NCI-H1092 treated with DMSO at 0.1 percent for 48 hours (cell line): Measurements from ENCODE around the gene ERI2.

Source experiments
- DNase-seq: peaks from one replicate; lab custom pipeline; 2025; lab: John Stamatoyannopoulos, UW

Gene ERI2, protein sequence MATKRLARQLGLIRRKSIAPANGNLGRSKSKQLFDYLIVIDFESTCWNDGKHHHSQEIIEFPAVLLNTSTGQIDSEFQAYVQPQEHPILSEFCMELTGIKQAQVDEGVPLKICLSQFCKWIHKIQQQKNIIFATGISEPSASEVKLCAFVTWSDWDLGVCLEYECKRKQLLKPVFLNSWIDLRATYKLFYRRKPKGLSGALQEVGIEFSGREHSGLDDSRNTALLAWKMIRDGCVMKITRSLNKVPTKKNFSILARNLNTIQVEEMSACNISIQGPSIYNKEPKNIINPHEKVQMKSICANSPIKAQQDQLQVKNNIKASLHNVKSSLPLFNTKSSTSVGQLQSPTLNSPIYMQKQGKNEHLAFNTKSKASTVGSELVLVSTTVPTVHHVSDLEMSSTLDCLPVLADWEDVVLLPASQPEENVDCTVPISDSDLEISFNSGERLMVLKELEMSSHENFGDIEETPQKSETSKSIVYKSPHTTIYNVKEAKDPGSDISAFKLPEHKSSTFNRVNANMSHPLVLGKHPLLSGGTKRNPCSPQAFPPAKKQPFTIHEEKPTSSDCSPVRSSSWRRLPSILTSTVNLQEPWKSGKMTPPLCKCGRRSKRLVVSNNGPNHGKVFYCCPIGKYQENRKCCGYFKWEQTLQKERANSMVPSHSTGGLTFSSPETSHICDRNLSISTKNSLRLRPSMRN

DNA sequence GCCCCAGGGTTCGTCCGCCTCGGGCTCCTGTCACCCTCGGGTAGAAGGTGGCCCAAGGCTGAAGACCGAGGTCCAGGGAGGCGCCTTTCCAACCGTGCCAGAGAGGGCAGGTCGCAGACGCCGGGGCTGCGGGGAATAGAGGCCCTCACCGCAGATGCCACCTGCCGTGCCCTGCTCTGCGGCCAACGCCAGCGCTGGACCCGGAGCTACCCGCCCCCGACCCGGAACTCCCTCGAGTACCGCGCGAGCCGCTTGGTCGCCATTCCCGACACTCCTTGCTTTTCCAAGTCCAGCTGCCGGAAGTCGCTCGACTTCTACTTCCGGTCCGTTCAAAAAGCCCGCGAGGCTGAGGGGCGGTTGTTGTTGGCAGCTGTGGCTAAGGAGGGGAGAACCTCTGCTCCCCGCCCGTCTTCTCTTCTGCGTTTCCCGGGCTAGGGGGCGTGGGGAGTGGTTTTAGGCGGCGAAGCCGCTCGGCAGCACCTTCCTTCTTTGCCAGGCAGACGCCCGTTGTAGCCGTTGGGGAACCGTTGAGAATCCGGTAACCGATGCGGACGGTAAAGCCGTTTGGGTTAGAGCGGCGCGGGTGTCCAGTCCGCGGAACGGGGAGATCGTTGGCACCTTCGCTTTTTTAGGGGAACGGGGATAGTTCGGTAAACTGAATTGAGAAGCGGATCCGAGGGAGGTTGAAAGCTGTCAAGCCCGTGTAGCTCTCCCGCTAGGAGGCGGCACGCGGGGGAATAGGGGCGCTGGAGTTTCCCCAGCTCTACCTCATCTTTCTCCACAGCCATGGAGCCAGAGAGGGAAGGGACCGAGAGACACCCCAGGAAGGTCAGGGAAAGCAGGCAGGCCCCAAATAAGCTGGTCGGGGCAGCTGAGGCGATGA lies at the start of gene ERI2, which contains the start of gene REXO5:
ERI2 (minus strand) TSS at position 305 of the 883 bp plus-strand sequence; CDS start at position 263, 42 bp downstream.
REXO5 (plus strand) TSS at position 360 of the 883 bp plus-strand sequence; CDS start at position 787, 427 bp downstream.
- peak; percentile 96 for DNase-seq

DNA sequence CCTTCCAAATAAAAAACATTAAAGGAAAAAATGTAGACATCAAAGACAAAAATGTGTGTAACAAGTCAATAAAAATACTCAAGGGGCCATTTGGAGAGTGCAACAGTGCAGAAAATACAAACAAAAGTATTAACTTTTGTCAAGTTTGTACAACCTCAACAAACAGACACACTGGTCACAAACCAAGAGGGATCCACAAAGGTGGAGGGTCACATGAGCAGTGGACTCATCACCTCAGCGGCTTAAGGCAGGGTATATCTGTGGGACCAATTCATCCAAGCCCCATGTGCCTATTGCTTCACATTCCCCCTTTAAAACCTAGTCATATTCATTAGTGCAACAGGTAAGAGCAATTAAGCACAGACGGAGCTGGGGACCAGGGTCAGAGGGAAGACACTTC lies 48.7 kb upstream of the ERI2 start:
- no peak for DNase-seq

DNA sequence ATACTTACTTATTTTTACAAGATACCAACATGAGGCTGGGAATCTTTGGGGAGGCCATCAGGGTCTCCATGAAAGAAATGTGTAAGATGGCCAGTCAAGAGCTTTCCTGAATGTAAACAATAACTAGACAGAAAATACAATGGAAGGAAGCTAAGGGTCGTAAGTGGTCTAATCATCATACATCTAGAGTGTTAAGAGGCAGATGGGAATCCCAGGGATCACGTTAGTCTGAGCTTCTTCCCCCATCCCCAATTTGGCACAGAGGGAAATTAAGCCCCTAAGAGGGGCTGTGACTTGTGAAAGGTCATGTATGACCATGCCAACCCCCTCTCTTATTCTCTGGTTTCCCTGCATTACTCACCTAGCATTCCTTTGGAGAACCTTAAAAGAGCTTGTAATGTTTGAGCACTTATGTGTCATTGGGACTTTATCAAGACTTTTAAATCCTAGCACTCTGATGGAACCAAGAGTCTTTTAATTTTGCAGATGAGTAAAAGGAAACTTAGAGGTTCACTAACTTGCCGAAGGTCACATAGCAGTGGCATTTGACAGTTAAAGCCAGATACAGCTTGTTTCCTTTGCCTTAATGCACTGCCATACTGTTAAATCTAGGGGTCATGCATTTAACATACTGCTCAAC lies 47.8 kb upstream of the ERI2 start:
- no peak for DNase-seq

DNA sequence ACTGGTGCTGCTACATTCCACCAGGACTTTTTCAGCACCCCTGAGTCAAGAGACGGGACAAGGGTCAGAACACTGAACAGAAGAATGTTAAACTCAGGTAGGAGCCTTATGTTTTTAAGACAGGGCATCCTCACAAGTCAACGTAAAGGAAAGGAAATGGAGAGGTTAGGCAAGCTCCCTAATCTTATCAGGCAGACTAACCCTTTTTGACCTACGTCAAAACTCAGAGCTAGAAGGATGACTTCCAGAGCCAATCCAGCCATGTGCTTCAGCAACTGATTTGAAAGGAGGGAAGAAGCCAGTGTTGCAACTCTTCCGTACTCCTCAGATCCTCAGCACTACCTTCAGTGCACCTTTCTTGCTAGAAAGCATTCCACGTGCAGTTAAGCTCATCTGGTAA lies 46.9 kb upstream of the ERI2 start:
- no peak for DNase-seq

GRCh38 chr16:20851601-20852000 lies 45.3 kb upstream of the ERI2 start:
- no peak for DNase-seq

DNA sequence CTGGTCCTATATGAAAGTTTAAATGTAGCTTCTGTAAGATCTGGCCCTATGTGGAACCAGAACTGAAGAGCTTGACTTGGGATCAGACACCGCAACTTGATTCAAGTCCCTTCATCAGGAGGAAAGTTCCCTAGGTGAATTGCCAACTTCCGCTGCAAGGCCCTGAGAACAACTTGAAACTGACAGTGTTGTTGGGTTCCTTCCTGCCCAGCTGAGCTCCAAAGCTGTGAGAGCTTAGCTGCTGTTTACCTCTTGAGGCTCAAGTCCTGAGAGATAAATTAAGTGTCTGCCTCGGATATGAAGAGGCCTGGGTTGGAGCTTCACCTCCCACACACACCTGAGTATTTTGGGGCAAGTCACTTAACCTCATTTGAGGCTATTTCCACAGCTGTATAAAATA lies 44.7 kb upstream of the ERI2 start:
- DNase-seq = no peak

DNA sequence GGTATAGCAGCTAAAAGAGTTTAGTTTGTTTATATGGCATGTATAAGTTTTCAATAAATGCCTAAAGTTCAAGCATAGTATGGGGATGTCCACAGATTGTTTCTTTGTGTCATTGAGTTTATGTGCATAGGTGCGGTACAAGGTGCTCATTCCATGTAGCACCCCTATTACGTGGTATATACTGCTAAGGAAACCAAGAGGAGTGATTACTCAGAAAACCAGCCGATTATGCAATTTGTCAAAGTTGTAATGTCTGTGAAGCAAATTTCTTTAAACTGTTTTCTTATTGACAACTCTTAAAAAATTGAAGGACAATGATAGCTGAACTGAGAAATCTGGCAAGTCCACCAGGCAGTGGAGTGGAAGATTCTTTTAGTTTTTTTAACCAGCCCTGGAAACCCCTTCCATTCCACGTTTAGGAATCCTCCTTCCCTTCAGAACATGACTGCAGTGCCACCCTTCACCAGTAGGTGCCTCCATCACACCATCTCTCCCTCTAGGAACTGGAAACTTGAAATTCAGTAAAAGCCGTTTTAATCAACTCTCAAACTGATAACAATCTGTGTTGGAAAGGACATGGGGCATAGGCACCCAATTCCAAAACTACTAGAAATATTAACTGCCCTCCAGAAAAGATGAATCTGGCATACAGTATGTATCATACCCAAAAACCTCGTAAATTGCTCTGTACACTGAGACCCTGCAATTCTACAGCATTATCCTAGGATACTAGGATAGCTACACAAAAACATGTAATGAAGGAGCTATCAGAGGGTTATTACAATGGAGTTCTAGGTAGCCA lies 43.5 kb upstream of the ERI2 start:
- DNase-seq = peak; percentile 51

DNA sequence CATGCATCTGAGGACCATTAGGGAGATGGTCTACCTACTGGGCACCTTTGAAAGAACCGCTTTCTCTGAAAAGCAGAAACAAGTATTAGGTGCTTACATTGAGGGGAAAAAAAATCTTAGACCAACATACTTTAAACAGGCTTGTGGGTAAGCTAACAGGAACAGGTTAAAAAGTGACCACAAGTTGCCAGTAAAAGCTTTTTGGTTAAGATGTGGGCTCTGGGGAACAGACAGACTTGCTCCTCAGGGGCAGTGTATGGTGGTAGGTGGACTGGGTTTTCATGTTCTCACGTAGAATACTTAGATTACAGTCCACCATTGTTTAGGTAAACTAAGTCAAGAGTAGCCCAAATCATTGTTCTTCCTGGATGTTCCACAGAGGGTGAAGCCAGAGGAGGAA lies 41.3 kb upstream of the ERI2 start:
- DNase-seq = no peak

- no peak for DNase-seq
These were observed 40.3 kb upstream of the ERI2 start for GRCh38 chr16:20846551-20846950.

DNA sequence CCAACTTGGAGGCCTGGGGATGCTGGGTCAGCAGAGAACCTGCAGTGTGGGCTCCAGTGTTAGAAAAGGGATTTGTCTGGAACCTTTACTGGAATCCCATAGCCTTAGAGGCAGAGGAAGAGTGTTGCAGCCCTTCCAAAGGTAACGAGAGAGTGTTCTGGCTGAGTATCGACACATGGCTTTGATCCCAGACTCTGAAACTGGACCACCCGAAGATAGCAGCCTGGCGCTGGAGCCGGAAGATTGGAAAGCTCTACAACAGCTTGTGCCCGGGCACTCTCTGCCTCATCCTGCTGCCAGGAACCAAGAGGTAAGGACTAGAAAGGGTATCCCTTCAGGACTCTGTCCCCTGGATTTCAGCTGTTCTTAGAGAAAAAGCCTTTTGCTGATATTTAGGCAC lies 39.8 kb upstream of the ERI2 start:
- DNase-seq = no peak

DNA sequence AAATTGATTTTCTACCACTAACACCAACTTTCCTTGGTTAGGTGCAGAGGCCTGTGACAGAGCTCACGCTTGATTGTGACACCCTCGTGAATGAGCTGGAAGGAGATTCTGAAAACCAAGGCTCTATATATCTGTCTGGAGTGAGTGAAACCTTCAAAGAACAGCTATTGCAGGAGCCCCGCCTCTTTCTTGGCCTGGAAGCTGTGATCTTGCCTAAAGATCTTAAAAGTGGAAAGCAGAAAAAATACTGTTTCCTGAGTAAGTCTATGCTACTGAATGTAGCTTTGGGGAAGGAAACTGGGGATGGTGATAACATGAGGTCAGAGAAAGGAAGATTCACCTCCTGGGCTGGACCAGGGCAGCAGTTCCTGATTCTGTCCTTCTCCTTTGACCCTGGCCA lies 38.3 kb upstream of the ERI2 start:
- no peak for DNase-seq

GRCh38 chr16:20844054-20844453 lies 37.8 kb upstream of the ERI2 start:
- DNase-seq = no peak

DNA sequence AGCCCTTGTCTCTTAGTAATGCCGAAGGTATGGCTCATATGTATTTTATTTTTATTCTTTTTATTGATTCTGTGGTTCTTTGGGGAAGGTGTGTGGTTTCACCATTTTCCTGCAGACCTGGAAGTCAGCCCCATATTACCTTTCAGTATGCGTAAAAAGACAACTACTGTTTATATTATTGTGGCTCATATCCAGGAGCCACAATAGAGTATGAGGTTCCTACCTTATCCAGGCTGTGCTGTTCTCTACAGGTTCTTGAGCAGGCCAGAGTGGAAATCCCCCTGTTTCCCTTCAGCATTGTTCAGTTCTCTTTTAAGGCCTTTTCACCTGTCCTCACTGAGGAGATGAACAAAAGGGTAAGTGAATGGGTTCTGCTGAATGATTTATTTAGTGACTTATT lies 33.2 kb upstream of the ERI2 start:
- no peak for DNase-seq

- DNase-seq = no peak
These were observed 32.0 kb upstream of the ERI2 start for GRCh38 chr16:20838240-20838639.

DNA sequence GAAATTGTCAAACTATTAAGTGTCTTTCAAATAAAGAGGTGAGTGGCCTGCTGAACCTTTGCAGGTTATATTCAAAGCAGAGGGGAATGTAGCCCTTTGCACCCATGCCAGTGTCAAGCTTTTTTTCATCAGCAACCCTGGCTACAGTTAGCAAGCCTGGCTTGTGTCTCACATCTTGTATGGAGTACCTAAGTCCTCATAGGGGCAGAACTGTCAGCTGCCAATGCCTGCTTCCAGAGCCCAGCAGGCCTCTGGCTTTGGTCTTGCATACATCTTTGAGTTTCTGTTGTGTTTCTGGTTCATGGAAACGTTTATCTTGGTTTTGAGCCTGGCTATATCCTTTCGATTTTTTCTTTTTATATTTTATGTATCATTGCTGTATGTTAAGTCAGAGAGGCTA lies 26.8 kb upstream of the ERI2 start:
- no peak for DNase-seq

DNA sequence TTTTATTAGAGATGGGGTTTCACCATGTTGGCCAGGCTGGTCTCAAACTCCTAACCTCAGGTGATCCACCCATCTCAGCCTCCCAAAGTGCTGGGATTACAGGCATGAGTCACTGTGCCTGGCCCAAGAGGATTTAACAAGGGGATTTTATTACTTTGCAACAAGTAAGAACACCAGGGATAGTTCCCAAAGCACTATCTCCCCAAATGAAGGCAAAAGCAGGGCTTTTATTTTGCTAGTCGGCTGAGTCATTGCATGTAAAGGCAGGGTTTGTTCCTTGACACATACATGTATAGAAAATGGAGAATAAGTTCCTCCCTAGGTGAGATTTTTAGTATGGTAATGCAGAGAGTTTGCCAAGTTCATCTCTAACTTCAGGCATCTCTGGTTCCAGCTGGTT lies 24.1 kb upstream of the ERI2 start:
- DNase-seq = no peak

GRCh38 chr16:20829536-20829935 lies 23.3 kb upstream of the ERI2 start:
- no peak for DNase-seq

DNA sequence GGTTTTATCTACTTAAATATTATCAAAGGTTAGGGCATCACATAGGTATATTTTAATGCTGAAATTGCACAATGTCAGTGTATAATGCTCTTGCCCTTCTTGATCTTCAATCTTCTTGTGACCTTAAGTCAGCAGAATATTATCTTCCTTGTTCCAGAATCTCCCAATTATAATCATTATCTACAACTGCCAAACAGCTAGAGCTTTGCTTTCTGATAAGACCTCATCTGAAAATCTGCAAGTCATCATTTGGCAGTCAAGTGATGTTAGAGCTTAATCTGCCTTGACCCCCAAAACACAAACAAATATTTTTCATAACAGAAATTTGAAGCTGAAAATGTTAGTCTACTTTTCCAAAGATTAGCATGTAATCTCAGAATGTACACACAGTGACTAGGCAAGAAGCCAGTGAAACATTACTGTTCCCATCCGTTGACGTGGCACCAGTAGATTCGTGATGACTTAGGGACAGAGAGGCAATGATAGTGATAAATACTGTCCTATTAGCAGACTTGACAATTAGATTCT lies 19.8 kb upstream of the ERI2 start:
- no peak for DNase-seq

DNA sequence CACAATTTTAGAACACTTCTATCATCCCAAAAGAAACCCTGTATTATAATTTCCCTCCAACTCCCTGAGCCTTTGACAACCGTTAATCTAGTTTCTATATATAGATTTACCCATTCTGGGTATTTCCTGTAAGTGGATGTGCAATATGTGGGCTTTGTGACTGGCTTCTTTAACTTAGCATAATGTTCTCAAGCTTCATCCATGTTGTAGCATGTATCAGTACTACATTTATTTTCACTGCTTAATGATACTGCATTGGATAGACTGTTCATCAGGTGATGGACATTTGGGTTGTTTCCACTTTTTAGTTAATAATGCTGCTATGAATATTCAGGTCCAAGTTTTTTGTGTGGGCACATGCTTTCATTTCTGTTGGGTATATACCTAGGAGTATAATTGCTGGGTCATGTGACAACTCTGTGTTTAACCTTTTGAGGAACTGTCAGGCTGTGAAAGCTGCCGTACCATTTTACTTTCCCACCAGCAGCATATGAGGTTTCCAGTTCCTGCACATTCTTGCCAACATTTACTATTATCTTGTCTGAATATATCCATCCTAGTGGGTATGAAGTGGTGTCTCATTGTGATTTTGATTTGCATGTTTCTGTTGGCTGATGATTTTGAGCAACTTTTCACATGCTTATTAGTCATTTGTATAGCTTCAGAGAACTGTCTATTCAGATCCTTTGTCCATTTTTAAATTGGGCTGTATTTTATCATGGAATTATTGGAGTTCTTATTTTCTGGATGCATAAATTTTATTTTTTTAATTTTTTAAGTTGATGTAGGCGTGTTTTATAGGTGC lies 16.5 kb upstream of the ERI2 start:
- DNase-seq = no peak

DNA sequence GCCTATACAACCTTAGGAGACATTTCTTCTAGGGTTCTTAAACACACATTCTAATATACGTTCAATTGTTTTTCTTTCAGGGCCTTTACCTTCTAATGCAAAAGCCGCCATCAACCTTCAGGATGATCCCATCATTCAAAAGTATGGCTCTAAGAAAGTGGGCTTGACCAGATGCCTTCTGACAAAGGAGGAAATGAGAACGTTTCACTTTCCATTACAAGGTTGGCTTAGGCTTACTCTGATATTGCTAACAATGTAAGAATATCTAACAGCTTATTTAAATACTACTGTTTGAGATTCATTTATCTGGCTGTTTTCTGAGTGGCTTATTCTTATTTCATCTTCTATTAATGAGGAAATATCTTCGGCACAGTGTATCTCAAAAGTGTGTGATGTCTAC lies 15.4 kb upstream of the ERI2 start:
- DNase-seq = no peak
